Ecto neural progenitor cell (in vitro differentiated cells): ENCODE results near the gene MYCBPAP.
A peak's percentile ranks its signal among the peaks of the same experiment; 100 is the strongest.

Source experiments
- DNase-seq: peaks from one replicate; pipeline ENCODE4 v3.0.0-alpha.2; 2018; ENCODE audit warnings: low spot score

The MYCBPAP gene

DNA sequence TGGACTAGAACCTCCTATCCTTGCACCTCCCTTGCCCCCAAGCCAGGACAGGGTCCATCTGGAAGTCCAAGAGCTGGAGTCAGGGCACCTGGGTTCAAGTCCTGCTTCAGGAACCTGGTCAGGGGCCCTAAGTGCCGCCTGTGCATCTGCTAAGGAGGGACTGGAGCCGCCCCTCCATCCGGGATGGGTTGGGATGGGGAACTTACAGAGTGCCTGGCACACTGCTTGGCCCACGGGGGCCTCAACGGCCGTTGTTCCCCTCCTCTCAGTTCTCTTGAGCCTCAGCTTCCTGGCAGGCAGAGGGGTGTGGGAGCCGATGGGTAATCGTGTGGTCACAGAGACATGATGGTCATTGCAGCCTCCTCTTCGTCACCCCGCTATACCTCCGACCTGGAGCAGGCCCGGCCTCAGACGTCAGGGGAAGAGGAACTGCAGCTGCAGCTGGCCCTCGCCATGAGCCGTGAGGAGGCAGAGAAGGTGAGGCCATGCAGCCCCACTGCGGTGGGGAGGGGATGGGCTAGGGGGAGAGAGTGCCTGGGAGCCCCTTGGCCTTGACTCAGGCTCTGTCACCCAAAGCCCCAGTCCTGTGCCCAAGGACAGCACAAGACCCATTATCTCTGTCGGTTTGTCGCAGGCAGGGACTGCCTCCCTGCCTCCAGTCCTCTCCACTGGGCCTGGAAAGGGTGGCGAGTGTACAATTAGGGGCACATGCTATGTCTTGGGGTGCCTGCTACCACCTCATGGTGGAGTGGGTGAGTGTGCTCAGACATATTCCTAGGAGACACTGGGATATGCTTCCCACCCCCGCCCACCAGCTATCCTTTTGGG is 29.7 kb downstream of the MYCBPAP start:
- no peak for DNase-seq

DNA sequence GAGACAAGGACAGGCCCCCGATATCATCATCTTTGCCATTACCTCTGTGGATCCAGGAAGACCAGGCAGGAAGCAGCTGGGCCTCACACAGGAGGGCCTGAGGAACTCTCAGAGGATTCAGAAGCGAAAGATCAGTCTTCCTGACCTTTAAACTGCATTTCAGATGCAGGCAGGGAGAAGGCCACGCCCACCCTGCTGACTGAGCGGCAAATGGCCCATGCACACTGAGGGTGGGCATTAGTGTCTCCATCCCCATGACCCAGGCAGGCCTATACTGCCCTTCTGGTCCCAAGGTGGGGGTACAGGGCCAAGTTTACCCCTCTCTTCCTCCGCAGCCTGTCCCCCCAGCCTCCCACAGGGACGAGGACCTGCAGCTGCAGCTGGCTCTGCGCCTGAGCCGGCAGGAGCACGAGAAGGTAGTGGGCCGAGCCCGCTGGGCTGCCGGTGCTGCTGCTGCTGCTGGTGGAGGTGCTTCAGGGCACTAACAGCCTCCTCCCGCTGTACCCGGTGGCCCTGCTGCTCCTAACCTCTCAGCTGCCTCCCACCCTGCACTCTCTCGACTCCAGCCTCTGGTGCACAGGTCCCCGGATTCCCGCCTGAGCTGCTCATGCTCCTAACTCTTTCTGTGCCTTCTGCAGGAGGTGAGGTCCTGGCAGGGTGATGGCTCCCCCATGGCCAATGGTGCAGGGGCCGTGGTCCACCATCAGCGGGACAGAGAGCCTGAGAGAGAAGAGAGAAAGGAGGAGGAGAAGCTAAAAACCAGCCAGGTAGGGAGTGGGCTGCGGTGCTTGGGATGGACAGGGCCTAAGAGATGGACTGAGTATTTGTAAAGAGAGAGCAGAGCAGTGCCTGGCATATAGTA is 30.5 kb downstream of the MYCBPAP start:
- no peak for DNase-seq

- no peak for DNase-seq
Measured at GRCh38 chr17:50539762-50540559, 31.7 kb downstream of the MYCBPAP start.

DNA sequence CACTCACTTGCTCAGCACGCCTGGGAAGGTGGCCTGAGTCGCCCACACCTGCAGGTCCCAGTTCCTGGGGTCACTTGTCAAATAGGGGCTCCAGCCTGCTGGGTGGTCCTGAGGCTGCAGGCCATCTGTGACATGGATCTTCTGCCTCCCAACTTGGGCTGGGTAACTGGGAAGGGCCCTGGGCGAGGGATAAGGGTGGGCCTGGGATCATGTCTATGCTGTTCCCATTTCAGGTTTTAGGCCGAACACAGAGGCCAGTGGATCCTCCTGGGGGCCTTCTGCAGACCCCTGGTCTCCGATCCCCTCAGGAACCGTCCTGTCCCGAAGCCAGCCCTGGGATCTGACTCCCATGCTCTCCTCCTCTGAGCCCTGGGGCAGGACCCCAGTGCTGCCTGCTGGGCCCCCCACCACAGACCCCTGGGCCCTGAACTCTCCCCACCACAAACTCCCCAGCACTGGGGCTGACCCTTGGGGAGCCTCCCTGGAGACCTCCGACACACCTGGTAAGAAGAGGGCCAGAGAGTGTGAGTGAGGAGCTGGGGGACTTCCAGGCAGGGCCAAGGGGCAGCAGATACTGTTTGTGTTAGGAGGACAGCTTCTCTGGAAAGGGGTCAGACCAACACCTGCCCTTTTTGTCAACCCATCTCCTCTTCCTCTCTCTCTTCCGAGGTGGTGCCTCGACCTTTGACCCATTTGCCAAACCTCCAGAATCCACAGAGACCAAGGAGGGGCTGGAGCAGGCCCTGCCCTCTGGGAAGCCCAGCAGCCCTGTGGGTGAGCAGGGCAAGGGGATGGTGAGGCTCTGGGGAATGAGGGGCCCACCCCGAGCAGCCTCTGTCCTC is 32.5 kb downstream of the MYCBPAP start:
- no peak for DNase-seq

DNA sequence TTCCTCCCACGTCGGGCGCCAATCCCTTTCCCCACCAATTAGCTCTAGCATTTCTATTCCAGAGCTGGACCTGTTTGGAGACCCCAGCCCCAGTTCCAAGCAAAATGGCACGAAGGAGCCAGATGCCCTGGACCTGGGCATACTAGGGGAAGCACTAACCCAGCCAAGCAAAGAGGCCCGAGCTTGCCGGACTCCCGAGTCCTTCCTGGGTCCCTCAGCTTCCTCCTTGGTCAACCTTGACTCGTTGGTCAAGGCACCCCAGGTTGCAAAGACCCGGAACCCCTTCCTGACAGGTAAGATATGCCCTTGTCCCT is 33.1 kb downstream of the MYCBPAP start:
- DNase-seq = no peak

GRCh38 chr17:50541716-50542688 is 33.8 kb downstream of the MYCBPAP start:
- peak; percentile 98 for DNase-seq

GRCh38 chr17:50542795-50543774 is 34.8 kb downstream of the MYCBPAP start:
- DNase-seq = peak; percentile 51

DNA sequence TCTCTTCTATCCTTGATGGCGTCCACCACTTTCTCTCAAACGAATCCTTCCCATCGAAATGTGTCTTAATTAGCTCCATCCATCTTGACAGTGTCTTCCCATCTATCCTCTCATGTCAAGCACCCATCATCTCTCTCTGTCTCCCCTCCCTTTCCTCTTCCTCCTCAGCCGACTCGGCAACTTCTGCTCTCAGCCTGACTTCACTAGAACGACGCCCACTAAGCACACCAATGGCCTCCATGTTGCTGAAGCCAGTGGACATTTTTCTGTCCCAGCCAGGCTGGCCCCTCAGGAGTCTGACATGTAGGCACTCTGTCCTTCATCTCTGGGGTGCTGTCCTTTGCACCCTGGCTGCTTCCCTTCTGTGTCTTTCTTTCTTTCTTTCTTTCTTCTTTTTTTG is 36.3 kb downstream of the MYCBPAP start:
- no peak for DNase-seq

GRCh38 chr17:50545311-50545710 is 37.1 kb downstream of the MYCBPAP start:
- DNase-seq = no peak

DNA sequence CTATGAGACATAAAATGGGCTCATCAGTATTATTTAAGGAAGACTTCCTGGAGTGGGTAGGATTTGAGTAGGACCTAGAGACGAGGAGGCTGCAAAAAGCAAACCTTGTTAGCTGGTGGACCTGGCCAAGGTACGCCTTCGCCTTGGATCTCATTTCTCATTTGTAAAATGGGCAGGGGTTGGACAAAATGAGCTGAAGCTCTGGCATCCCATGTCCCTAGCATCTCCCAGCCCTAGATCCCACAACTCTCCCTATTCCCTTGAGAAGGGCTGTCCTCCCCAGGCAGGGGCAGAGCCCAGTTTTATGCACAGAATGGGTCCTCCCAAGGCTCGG is 38.4 kb downstream of the MYCBPAP start:
- no peak for DNase-seq

DNA sequence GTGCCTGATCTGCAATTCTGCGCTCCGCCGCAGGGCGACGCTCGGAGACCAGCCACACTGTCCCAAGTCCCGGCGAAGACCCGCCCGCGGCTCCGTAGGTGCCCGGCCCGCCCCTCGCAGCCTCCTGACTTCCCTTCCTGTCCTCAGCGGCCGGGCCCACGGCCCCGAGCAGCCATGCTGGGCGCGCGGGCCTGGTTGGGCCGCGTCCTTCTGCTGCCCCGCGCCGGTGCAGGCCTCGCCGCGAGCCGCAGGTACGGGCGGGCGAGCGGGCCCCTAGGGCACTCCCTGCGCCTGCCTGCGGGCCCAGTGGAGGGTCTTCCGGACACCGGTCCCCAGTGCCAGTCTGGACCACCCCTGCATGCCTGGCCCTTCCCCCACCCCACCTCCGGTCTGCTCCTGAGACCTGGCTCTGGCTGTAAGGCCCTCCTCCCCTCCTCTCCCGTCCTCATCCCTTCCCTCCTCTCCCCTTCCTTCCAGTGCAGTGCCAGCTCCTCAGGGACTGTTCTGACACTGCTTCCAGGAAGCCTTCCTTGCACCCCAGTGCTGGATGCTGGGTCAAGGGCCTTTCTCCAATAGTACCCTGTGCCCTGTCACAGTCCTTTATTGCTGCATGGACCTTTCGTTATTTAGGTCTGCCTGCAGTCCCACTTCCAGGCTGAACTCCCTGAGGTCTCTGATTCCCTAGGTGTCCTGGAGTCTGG is 38.9 kb downstream of the MYCBPAP start, which contains the start of gene SPATA20:
Gene SPATA20 (plus strand): TSS at position 140 of the 701 bp plus-strand sequence. CDS start 35 bp downstream, at position 175.
- peak; percentile 96 for DNase-seq

DNA sequence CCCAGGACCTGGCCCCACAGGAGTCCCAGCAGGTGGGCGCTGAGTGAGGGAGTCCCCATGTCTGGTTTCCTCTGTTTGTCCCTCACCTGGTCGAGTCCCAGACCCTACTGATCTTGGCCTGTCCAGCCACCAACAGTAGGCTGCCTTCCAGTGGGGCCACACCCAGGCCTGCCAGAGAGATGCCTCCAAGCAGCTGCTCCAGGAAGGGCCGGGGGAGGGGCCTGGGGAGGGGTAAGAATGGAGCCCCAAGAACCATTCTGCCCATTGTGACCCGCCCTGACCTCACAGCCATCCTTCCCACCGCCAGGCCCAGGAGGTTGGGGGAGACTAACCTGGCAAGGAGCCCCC is 39.5 kb downstream of the MYCBPAP start:
- DNase-seq = no peak

GRCh38 chr17:50548831-50549230 is 40.6 kb downstream of the MYCBPAP start:
- DNase-seq = no peak

GRCh38 chr17:50549256-50549941 is 41.2 kb downstream of the MYCBPAP start:
- DNase-seq = no peak

GRCh38 chr17:50549969-50550368 is 41.7 kb downstream of the MYCBPAP start:
- no peak for DNase-seq

DNA sequence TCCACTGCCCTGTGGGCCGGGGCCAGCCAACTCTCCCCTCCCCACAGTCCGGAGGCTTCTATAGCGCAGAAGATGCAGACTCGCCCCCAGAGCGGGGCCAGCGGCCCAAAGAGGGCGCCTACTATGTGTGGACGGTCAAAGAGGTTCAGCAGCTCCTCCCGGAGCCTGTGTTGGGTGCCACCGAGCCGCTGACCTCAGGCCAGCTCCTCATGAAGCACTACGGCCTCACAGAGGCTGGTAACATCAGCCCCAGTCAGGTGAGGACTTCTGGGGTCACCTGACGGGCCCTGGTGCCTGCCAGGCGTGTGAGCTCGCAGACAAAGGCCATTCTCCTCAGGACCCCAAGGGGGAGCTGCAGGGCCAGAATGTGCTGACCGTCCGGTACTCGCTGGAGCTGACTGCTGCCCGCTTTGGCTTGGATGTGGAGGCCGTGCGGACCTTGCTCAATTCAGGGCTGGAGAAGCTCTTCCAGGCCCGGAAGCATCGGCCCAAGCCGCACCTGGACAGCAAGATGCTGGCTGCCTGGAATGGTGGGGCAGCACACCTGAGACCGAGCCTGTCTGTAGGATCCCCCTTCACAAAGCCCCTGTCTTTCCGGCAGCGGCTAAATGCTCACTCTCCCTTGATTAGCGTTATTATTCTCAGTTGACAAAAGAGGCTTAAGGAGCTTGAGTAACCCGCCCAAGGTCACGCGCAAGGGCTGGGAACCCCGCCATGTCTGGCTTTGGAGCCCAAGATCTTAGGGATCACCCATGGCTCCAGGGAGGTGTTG is 42.6 kb downstream of the MYCBPAP start:
- DNase-seq = peak; percentile 93

DNA sequence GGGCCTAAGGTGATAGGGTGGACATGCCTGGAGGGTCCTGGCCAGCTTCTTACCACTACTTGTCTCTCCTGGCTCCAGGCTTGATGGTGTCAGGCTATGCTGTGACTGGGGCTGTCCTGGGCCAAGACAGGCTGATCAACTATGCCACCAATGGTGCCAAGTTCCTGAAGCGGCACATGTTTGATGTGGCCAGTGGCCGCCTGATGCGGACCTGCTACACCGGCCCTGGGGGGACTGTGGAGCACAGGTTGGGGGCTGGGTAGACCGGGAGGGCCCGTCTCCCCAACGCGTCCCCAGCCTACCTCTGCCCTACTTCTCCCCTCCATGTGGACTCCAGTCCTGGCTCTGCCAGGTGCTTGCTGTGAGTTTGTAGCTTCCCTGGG is 43.2 kb downstream of the MYCBPAP start:
- DNase-seq = no peak
